Uterus (tissue), 4 donors: Measurements from ENCODE around the gene SMTNL1. TPM values are rescaled to one million over a fixed set of nuclear protein-coding genes. Genes with fewer than 3 reads are reported as not detected.
"Not testable (repeated sequence)": the region's sequence is repeated elsewhere in the genome, so short reads cannot be mapped to it uniquely, and the experiment has no call there.

Experiments
- DNase-seq, 2 donors: peaks; one replicate each; pipeline ENCODE4 v3.0.0-alpha.2; 2019 to 2020
- H3K27ac ChIP-seq, 2 donors: fragments of 200-600 bp; sonication (generic); 1 replicate in 1 of 2; 2 replicates in 1 of 2; pipeline ENCODE4 v1.5.1; 2016 to 2018
- H3K27me3 ChIP-seq, 2 donors: fragments of 200-600 bp; sonication (generic); one replicate each; pipeline ENCODE4 v1.5.1; 2018 to 2019; ENCODE audit warnings: control low read depth in 1 of 2
- H3K36me3 ChIP-seq, 2 donors: fragments of 200-600 bp; sonication (generic); one replicate each; pipeline ENCODE4 v1.5.1; 2019; ENCODE audit warnings: control low read depth in 1 of 2
- H3K4me1 ChIP-seq, 2 donors: fragments of 200-600 bp; sonication (generic); one replicate each; pipeline ENCODE4 v1.5.1; 2018 to 2019; ENCODE audit warnings: control low read depth in 1 of 2
- H3K4me3 ChIP-seq, 2 donors: fragments of 200-600 bp; sonication (generic); 1 replicate in 1 of 2; 2 replicates in 1 of 2; pipeline ENCODE4 v1.5.1; 2018 to 2019; ENCODE audit warnings: mild to moderate bottlenecking in 1 of 2
- H3K9me3 ChIP-seq, 2 donors: fragments of 200-600 bp; sonication (generic); one replicate each; pipeline ENCODE4 v1.5.1; 2019; ENCODE audit warnings: control low read depth in 1 of 2
- CTCF ChIP-seq, 4 experiments: fragments of 200-600 bp in 2 of 4; fragments of 450-650 bp in 2 of 4; sonication (generic) in 2 of 4; IDR thresholded peaks; one replicate each; pipeline ENCODE4 v1.5.1; 2016 to 2019; ENCODE audit warnings: antibody characterized with exemption in 4 of 4, mild to moderate bottlenecking in 2 of 4, moderate library complexity in 1 of 4
- POLR2A ChIP-seq, 2 donors: fragments of 450-650 bp; IDR thresholded peaks; one replicate each; pipeline ENCODE4 v1.6.1; 2016; ENCODE audit warnings: antibody characterized with exemption in 2 of 2, mild to moderate bottlenecking in 1 of 2, moderate library complexity in 1 of 2
- intact Hi-C: fragments of 100-400 bp; cut with DNase I; formaldehyde crosslinking; loops from one replicate; pipeline ENCODE4 v1.15.1; 2023; ENCODE audit warnings: low total_unique reads
- total RNA-seq, 4 donors: library from RNA; depleted of rRNA in 3 of 4; stranded (reverse); fragments of >200 nt in 3 of 4; gene quantifications; one replicate each; pipeline versions ENCODE4 v1.1.0 to v1.2.4, GENCODE V29; 2014 to 2023
- donor health status: DM: yes; HTN: yes; CAD: no.

SMTNL1 gene
- total RNA-seq, 4 donors from 2014 or later, result not detected

- no peak for DNase-seq
- Histone ChIP-seq H3K4me3 (no peak overlapping the region), H3K27me3 (no peaks in the 10 kb centered on the region), H3K4me1 (peaks cover 0 to 9% of the 10 kb centered on the region in 2 donors), H3K27ac (no peak overlapping the region), H3K9me3 (no peaks in the 10 kb centered on the region), H3K36me3 (no peaks in the 10 kb centered on the region)
- no peak for TF ChIP-seq CTCF (IDR thresholded peaks at IDR 0.05)
- TF ChIP-seq POLR2A (IDR thresholded peaks at IDR 0.05), result no peak
- intact Hi-C loops, result loop anchor here (5.0 kb wide), 1 partner anchor 72 kb away; no protein-coding TSS in a partner anchor
Observed at GRCh38 chr11:57529012-57529411, 8.4 kb upstream of the SMTNL1 start.

GRCh38 chr11:57530215-57530595, 7.2 kb upstream of the SMTNL1 start:
- intact Hi-C loops, result no loop called here
- H3K4me3 ChIP-seq, result peak overlapping the region; percentile 62 to 68
- TF ChIP-seq POLR2A (IDR thresholded peaks at IDR 0.05) (no peak), CTCF (IDR thresholded peaks at IDR 0.05) (no peak)
- peak overlapping the region; percentile 50 to 56 for H3K27ac ChIP-seq
- DNase-seq, result no peak
- H3K9me3 ChIP-seq, result no peaks in the 10 kb centered on the region
- peaks cover 0 to 9% of the 10 kb centered on the region in 2 donors for H3K4me1 ChIP-seq
- H3K27me3 ChIP-seq, result no peaks in the 10 kb centered on the region
- no peaks in the 10 kb centered on the region for H3K36me3 ChIP-seq

GRCh38 chr11:57530596-57531507, 6.5 kb upstream of the SMTNL1 start, which contains the start of gene TIMM10:
Gene TIMM10, minus strand, starts transcription at chr11:57530754. Its CDS starts 565 bp downstream, at chr11:57530189.
- Histone ChIP-seq H3K27me3 (no peaks in the 10 kb centered on the region), H3K36me3 (no peaks in the 10 kb centered on the region), H3K27ac (peak within 1 kb of the TSS; percentile 59 to 64), H3K9me3 (no peaks in the 10 kb centered on the region), H3K4me1 (peaks cover 0 to 9% of the 10 kb centered on the region in 2 donors), H3K4me3 (peak within 1 kb of the TSS; percentile 62 to 68)
- intact Hi-C loops, result no loop called here
- TF ChIP-seq CTCF (IDR thresholded peaks at IDR 0.05) (peak in 1 of 4 experiments; percentile 24), POLR2A (IDR thresholded peaks at IDR 0.05) (peak; percentile 34 to 66)
- DNase-seq, result peak; percentile 93 to 95

DNA sequence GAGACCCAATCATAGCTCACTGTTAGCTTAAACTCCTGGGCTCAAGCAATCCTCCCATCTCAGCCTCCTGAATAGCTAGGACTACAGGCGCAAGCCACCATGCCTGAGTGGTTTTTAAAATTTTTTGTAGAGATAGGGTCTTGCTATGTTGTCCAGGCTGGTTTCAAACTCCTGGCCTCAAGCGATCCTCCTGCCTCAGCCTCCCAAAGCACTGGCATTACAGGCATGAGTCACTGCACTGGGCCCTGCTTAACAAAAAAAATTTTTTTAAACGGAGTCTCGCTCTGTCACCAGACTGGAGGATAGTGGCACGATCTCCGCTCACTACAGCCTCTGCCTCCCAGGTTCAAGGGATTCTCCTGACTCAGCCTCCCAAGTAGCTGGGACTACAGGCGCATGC, 2.9 kb upstream of the SMTNL1 start:
- H3K9me3 ChIP-seq, H3K36me3 ChIP-seq, intact Hi-C loops, H3K4me3 ChIP-seq, DNase-seq, H3K4me1 ChIP-seq, H3K27me3 ChIP-seq, H3K27ac ChIP-seq: not testable (repeated sequence)

DNA sequence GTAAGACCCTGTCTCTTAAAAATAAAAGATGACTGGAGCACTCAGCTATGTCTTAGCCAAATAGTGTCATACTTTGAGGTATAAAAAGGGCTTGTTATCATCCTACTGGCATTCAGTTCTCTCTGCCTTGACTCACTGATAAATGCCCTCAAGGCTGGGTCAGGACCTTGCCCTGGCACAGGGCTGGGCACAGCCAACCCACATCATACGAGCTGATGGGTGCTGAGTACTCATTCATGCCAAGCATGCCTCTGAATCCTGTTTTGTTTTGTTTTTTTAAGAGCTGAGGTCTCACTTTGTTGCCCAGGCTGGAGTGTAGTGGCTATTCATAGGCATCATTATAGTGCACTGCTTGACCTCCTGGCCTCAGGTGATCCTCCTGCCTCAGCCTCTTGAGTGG, 1.9 kb downstream of the SMTNL1 start:
- TF ChIP-seq POLR2A (IDR thresholded peaks at IDR 0.05) (no peak), CTCF (IDR thresholded peaks at IDR 0.05) (no peak)
- Histone ChIP-seq H3K4me3 (no peak overlapping the region), H3K27me3 (no peaks in the 10 kb centered on the region), H3K27ac (no peak overlapping the region), H3K9me3 (no peaks in the 10 kb centered on the region), H3K4me1 (no peaks in the 10 kb centered on the region), H3K36me3 (no peaks in the 10 kb centered on the region)
- intact Hi-C loops, result no loop called here
- DNase-seq, result no peak
